ENCODE measurements around the gene RXRA.

Gene RXRA

DNA sequence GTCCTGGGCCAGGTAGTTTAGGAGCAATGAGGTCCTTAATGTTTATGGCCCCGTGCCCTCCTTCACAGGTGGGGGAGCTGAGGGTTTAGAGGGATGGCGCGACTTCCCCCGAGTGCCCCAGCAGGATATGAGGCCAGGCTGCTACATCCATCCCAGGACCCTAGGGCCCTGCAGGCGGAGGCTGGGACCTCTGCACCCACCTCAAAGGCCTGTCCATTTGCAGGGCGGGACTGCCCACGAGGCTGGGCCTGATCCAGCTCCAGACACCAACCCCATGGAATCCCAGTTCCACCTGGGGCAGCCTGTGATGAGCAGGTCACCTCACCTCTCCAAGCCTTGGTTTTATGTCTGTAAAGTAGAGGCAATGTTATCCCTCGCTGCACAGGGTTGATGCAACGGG is 142.1 kb downstream of the RXRA start:
- TF ChIP-seq, protein P1, sequence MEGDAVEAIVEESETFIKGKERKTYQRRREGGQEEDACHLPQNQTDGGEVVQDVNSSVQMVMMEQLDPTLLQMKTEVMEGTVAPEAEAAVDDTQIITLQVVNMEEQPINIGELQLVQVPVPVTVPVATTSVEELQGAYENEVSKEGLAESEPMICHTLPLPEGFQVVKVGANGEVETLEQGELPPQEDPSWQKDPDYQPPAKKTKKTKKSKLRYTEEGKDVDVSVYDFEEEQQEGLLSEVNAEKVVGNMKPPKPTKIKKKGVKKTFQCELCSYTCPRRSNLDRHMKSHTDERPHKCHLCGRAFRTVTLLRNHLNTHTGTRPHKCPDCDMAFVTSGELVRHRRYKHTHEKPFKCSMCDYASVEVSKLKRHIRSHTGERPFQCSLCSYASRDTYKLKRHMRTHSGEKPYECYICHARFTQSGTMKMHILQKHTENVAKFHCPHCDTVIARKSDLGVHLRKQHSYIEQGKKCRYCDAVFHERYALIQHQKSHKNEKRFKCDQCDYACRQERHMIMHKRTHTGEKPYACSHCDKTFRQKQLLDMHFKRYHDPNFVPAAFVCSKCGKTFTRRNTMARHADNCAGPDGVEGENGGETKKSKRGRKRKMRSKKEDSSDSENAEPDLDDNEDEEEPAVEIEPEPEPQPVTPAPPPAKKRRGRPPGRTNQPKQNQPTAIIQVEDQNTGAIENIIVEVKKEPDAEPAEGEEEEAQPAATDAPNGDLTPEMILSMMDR (IDR thresholded peaks at IDR 0.05; ENCODE audit: low read length, missing control alignments): no peak
- H3K4me3 ChIP-seq (replicated peaks; ENCODE audit: low read depth, low read length): no peak overlapping the region
- no peak for DNase-seq (ENCODE audit: low read depth)

DNA sequence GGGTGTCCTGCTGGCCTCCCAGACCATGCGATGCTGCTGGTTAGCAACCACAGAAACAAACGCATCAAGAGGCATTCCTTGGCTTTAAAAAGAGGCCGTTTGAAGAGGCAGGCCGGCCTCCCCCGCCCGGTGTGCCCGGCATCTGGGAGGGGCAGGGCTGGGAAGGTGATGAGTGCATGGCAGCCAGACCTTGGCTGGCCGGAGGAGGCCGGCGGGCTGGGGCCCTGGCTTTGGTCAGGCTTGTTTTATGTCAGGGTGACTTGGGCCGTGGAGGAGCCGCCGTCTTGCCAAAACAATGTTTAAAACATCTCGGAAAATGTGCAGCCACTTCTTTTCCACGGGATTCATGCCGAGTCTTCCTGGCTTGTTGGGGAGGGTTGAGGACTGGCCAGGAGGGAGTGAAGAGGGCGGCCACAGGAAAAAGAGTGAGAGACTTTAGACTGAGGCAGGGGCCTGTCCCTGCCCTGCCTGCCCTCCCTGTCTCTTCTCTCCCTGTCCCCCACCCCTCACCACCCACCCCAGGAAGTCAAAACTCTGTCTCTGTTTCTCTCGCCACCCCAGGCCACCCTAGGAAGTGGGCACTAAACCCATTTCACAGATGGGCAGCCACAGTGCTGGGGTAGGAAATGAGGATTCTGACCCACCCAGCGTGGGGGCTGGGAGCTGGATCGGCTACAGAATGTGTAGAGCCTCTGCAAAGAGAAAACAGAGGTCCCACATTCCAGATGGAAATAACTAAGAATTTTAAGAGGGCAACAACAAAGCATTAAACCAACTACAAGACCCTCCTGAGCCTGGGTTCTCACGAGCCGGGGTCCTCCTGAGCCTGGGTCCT is 143.0 kb downstream of the RXRA start:
- DNase-seq (ENCODE audit: low read depth): peak; percentile 45
- no peak overlapping the region for H3K4me3 ChIP-seq (replicated peaks; ENCODE audit: low read depth, low read length)
- TF ChIP-seq, protein P1 (IDR thresholded peaks at IDR 0.05; ENCODE audit: low read length, missing control alignments): no peak

GRCh38 chr9:134472256-134472655 is 146.0 kb downstream of the RXRA start:
- TF ChIP-seq, protein P1 (IDR thresholded peaks at IDR 0.05; ENCODE audit: low read length, missing control alignments): no peak
- DNase-seq (ENCODE audit: low read depth): no peak
- no peak overlapping the region for H3K4me3 ChIP-seq (replicated peaks; ENCODE audit: low read depth, low read length)

GRCh38 chr9:134473141-134474054 is 147.1 kb downstream of the RXRA start:
- DNase-seq (ENCODE audit: low read depth): no peak
- TF ChIP-seq, protein P1 (IDR thresholded peaks at IDR 0.05; ENCODE audit: low read length, missing control alignments): no peak

DNA sequence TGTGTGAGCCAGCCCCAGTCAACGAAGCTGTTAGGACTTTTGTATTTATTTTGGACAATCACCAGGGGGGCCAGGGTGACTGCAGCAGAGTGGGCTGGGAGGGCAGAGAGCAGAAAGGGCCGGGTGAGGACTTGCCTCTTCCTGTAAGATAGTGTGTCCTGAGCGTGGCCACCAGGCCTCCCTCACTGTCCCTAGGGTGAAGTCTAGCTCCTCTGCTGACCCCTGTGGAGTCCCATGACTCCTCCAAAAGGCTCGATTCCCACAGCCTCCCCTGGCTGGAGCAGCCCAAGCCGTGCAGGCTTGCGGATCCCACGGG is 147.8 kb downstream of the RXRA start:
- DNase-seq (ENCODE audit: low read depth): peak; percentile 50

More at GRCh38 chr9:134473141-134474054, 147.1 kb downstream of the RXRA start:
- H3K4me3 ChIP-seq (replicated peaks; ENCODE audit: low read depth, low read length): no peak overlapping the region

DNA sequence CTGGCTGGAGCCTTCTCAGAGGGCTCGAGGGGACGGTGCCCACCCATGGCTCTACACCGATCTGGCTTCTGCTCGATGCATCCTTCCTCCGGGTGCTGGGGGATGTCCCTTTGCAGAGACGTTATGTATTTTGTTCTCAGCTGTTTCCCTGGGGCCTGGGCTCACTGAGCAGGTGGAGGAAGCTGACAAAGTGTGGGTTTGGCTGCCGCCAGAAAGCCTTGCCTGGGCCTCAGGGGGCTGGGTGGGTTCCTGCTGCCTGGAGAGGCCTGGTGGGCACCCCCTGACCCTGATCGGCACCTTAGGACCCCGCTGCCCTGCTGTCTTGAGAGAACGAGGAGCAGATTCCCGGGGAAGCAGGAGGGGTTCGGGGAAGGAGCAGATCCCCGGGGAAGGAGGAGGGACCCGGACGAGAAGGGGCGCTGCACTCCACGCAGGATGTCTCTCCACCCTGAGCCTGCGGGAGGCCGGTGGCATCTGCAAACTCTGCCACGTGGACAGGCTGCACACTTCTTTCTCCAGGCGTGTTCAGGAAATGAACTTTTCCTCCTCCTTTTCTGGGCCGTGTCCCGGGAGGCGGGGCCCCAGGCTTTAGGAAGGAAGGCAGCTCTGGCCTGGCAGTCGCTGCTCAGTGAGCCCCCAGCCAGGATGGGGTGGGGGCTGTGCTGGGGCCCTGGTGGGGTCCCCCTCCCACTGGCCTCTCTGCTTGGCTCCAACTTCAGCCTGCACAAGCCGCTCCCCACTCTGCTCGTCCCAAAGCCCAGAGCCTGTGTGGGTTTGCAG is 148.9 kb downstream of the RXRA start:
- DNase-seq (ENCODE audit: low read depth): peak; percentile 86
- TF ChIP-seq, protein P1 (IDR thresholded peaks at IDR 0.05; ENCODE audit: low read length, missing control alignments): peak; percentile 11
- no peak overlapping the region for H3K4me3 ChIP-seq (replicated peaks; ENCODE audit: low read depth, low read length)

More for the DNA sequence above, 147.8 kb downstream of the RXRA start:
- no peak overlapping the region for H3K4me3 ChIP-seq (replicated peaks; ENCODE audit: low read depth, low read length)
- TF ChIP-seq, protein P1 (IDR thresholded peaks at IDR 0.05; ENCODE audit: low read length, missing control alignments): no peak
